OCI-LY7 (cell line): ENCODE measurements around the gene RAB1A. TPM values are rescaled to one million over a fixed set of nuclear protein-coding genes. Genes with fewer than 3 reads are reported as not detected.

ENCODE experiments used
- BruUV-seq: library from RNA; stranded (reverse); fragments of 400-500 nt; replicated peaks from 2 replicates; lab custom pipeline; 2021; lab: Mats Ljungman, UMichigan
- CTCF ChIA-PET: fragments of 300-600 bp; sonication (Branson Sonifier 250); formaldehyde crosslinking; loops from one replicate; lab custom pipeline; 2022; ENCODE audit warnings: antibody characterized with exemption; ENCODE audit not compliant: unreplicated experiment; lab: Charles Lee
- POLR2A ChIA-PET: fragments of 300-600 bp; sonication (Branson Sonifier 250); formaldehyde crosslinking; loops from one replicate; lab custom pipeline; 2022; ENCODE audit warnings: antibody characterized with exemption; lab: Charles Lee
- DNase-seq: peaks from one replicate; pipeline ENCODE4 v3.0.0-alpha.2; 2015; ENCODE audit warnings: low spot score
- H2AFZ ChIP-seq: fragments of 200-600 bp; sonication (generic), shearing (Covaris generic); 2 replicates; pipeline ENCODE4 v1.6.1; 2014; ENCODE audit warnings: mild to moderate bottlenecking, antibody characterized with exemption, low read length, moderate library complexity
- H3K27ac ChIP-seq: fragments of 200-600 bp; sonication (generic); 2 replicates; pipeline ENCODE4 v1.5.1; 2014; ENCODE audit warnings: mixed run types, low read depth, mild to moderate bottlenecking, moderate library complexity, low read length, inconsistent platforms; ENCODE audit not compliant: poor library complexity, severe bottlenecking
- H3K36me3 ChIP-seq: fragments of 200-600 bp; sonication (generic); 2 replicates; pipeline ENCODE4 v1.6.1; 2014; ENCODE audit warnings: mild to moderate bottlenecking, antibody characterized with exemption, low read length, moderate library complexity, mixed read lengths; ENCODE audit not compliant: insufficient read depth
- H3K4me1 ChIP-seq: fragments of 200-600 bp; sonication (generic); 2 replicates; pipeline ENCODE4 v1.5.1; 2014; ENCODE audit warnings: mild to moderate bottlenecking, low read length; ENCODE audit not compliant: insufficient read depth, poor library complexity, severe bottlenecking
- H3K4me2 ChIP-seq: fragments of 200-600 bp; sonication (generic); 2 replicates; pipeline ENCODE4 v1.6.1; 2014; ENCODE audit warnings: mild to moderate bottlenecking, low read length
- H3K4me3 ChIP-seq: fragments of 200-600 bp; sonication (generic); 2 replicates; pipeline ENCODE4 v1.5.1; 2014; ENCODE audit warnings: mild to moderate bottlenecking, low read depth, low read length; ENCODE audit not compliant: poor library complexity, severe bottlenecking
- H3K79me2 ChIP-seq: fragments of 200-600 bp; sonication (generic); 2 replicates; pipeline ENCODE4 v1.6.1; 2016; ENCODE audit warnings: low read depth, mild to moderate bottlenecking, low read length, moderate library complexity, mixed read lengths; ENCODE audit not compliant: insufficient read depth
- H3K9me2 ChIP-seq: fragments of 200-600 bp; sonication (generic); 2 replicates; pipeline ENCODE4 v1.6.1; 2016; ENCODE audit warnings: mild to moderate bottlenecking, low read length, mixed read lengths; ENCODE audit not compliant: insufficient read depth
- H3K9me3 ChIP-seq: fragments of 200-600 bp; sonication (generic); 2 replicates; pipeline ENCODE4 v1.6.1; 2014; ENCODE audit warnings: mild to moderate bottlenecking, mixed run types, low read length, mixed read lengths
- H4K20me1 ChIP-seq: fragments of 200-600 bp; sonication (generic); 2 replicates; pipeline ENCODE4 v1.6.1; 2014; ENCODE audit warnings: mild to moderate bottlenecking, antibody characterized with exemption, low read length, moderate library complexity, mixed read lengths; ENCODE audit not compliant: insufficient read depth
- EZH2phosphoT487 ChIP-seq: fragments of 200-600 bp; sonication (generic); IDR thresholded peaks from 2 replicates; pipeline ENCODE4 v1.6.1; 2018; ENCODE audit warnings: low read depth, borderline replicate concordance, mild to moderate bottlenecking, mixed run types, antibody characterized with exemption, low read length, moderate library complexity, mixed read lengths
- intact Hi-C: fragments of 100-400 bp; cut with micrococcal nuclease; formaldehyde crosslinking; loops from one replicate; pipeline ENCODE4 v1.10.0; 2022; ENCODE audit not compliant: unreplicated experiment
- total RNA-seq, 2 experiments: library from RNA; depleted of rRNA in 1 of 2; stranded (reverse); fragments of >200 nt in 1 of 2; shearing (Covaris generic) in 1 of 2; gene quantifications; 2 replicates each; pipeline ENCODE4 v1.2.3, GENCODE V29; 2014 to 2022
- TF ChIP-seq, protein P1 (sequence below): fragments of 200-600 bp; sonication (generic); conservative IDR thresholded peaks from 2 replicates; pipeline ENCODE4 v1.5.1; 2014; ENCODE audit warnings: mild to moderate bottlenecking, antibody characterized with exemption, low read length, moderate library complexity, mixed read lengths

Gene RAB1A
- total RNA-seq, 2 experiments from 2014 or later = 39.7 to 75.4 TPM

GRCh38 chr2:65077898-65078297, 52.0 kb downstream of the RAB1A start:
- TF ChIP-seq, protein P1, sequence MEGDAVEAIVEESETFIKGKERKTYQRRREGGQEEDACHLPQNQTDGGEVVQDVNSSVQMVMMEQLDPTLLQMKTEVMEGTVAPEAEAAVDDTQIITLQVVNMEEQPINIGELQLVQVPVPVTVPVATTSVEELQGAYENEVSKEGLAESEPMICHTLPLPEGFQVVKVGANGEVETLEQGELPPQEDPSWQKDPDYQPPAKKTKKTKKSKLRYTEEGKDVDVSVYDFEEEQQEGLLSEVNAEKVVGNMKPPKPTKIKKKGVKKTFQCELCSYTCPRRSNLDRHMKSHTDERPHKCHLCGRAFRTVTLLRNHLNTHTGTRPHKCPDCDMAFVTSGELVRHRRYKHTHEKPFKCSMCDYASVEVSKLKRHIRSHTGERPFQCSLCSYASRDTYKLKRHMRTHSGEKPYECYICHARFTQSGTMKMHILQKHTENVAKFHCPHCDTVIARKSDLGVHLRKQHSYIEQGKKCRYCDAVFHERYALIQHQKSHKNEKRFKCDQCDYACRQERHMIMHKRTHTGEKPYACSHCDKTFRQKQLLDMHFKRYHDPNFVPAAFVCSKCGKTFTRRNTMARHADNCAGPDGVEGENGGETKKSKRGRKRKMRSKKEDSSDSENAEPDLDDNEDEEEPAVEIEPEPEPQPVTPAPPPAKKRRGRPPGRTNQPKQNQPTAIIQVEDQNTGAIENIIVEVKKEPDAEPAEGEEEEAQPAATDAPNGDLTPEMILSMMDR = no peak
- no peak for TF ChIP-seq EZH2phosphoT487
- Histone ChIP-seq H3K4me2 (peak overlapping the region; percentile 57), H3K27ac (peak overlapping the region; percentile 72), H3K4me3 (no peak overlapping the region), H3K79me2 (no peaks in the 10 kb centered on the region), H2AFZ (no peak overlapping the region), H3K4me1 (peaks cover 83% of the 10 kb centered on the region), H3K36me3 (peaks cover 62% of the 10 kb centered on the region), H4K20me1 (no peaks in the 10 kb centered on the region), H3K9me3 (no peaks in the 10 kb centered on the region), H3K9me2 (no peaks in the 10 kb centered on the region)
- intact Hi-C loops = no loop called here
- no TSS peak for BruUV-seq
- POLR2A ChIA-PET = interaction anchor here (0.8 to 1.4 kb wide), 9 partner anchors 10 to 149 kb away, joined by 3 to 5 read pairs (median 3); partner anchors contain the start of genes ACTR2, CEP68 and RAB1A
- CTCF ChIA-PET = interaction anchor here (1.1 to 2.7 kb wide), 5 partner anchors 9 to 91 kb away, joined by 3 to 7 read pairs (median 4); no protein-coding TSS in a partner anchor
- peak; percentile 83 for DNase-seq

- no TSS peak for BruUV-seq
- ChIA-PET CTCF (no interaction called here), POLR2A (interaction anchor here (0.5 to 1.1 kb wide), 2 partner anchors 20 to 44 kb away, joined by 3 read pairs; partner anchors contain the start of gene CEP68)
- H3K27ac ChIP-seq = peak overlapping the region; percentile 19
- no peak for DNase-seq
- H3K4me2 ChIP-seq = no peak overlapping the region
- no peaks in the 10 kb centered on the region for H3K79me2 ChIP-seq
- H4K20me1 ChIP-seq = no peaks in the 10 kb centered on the region
- intact Hi-C loops = no loop called here
- TF ChIP-seq, protein P1 = no peak
- TF ChIP-seq EZH2phosphoT487 = no peak
- peaks cover 66% of the 10 kb centered on the region for H3K36me3 ChIP-seq
- no peak overlapping the region for H3K4me3 ChIP-seq
- H2AFZ ChIP-seq = no peak overlapping the region
- H3K9me2 ChIP-seq = no peaks in the 10 kb centered on the region
- no peaks in the 10 kb centered on the region for H3K9me3 ChIP-seq
- peaks cover 85% of the 10 kb centered on the region for H3K4me1 ChIP-seq
Measured at GRCh38 chr2:65076345-65076710, 53.6 kb downstream of the RAB1A start.
